Tibial artery (tissue), 4 donors: ENCODE measurements around the gene HPGD.

Experiments used
- DNase-seq, 2 donors: peaks; one replicate each; pipeline ENCODE4 v3.0.0-alpha.2; 2019
- H3K27ac ChIP-seq, 2 donors: fragments of 200-600 bp; sonication (generic) in 1 of 2; 1 replicate in 1 of 2; 2 replicates in 1 of 2; pipeline ENCODE4 v1.5.1; 2018 to 2019; ENCODE audit warnings: mild to moderate bottlenecking in 1 of 2
- H3K27me3 ChIP-seq, 2 donors: fragments of 200-600 bp; sonication (generic) in 1 of 2; one replicate each; pipeline versions ENCODE4 v1.5.1 to v1.6.0; 2016 to 2019
- H3K36me3 ChIP-seq, 3 donors: fragments of 200-600 bp; sonication (generic) in 2 of 3; one replicate each; pipeline ENCODE4 v1.5.1; 2016 to 2019; ENCODE audit warnings: mild to moderate bottlenecking in 2 of 3
- H3K4me1 ChIP-seq, 4 donors: fragments of 200-600 bp; sonication (generic) in 2 of 4; 1 replicate in 3 of 4; 2 replicates in 1 of 4; pipeline ENCODE4 v1.5.1; 2016 to 2019
- H3K4me3 ChIP-seq, 2 donors: fragments of 200-600 bp; sonication (generic) in 1 of 2; 1 replicate in 1 of 2; 2 replicates in 1 of 2; pipeline ENCODE4 v1.5.1; 2018 to 2019; ENCODE audit warnings: mild to moderate bottlenecking in 2 of 2
- H3K9me3 ChIP-seq, 3 donors: fragments of 200-600 bp; sonication (generic) in 1 of 3; one replicate each; pipeline ENCODE4 v1.5.1; 2016 to 2019
- intact Hi-C: fragments of 100-400 bp; cut with DNase I; formaldehyde crosslinking; loops from one replicate; pipeline ENCODE4 v1.15.0; 2023; ENCODE audit warnings: low total_unique reads
- TF ChIP-seq, protein P1 (sequence below), 2 experiments: fragments of 200-600 bp in 1 of 2; fragments of 450-650 bp in 1 of 2; IDR thresholded peaks; one replicate each; pipeline ENCODE4 v1.5.1; 2017 to 2019; ENCODE audit warnings: antibody characterized with exemption in 2 of 2, mild to moderate bottlenecking in 1 of 2, moderate library complexity in 1 of 2

The HPGD gene

DNA sequence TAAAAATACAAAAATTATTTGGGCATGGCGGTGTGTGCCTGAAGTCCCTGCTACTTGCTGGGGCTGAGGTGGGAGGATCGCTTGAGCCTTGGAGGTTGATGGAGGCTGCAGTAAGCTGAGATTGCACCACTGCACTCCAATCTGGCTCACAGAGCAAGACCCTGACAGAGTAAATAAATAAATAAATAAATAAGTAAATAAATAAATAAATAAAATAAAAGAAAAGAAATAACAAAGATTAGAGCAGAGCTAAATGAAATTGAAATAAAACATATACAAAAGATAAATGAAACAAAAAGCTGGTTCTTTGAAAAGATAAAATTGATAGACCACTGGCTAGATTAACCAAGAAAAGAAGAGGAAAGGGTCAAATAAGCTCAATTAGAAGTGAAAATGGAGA lies 43.1 kb downstream of the HPGD start:
- Histone ChIP-seq H3K27ac (no peak overlapping the region), H3K36me3 (no peaks in the 10 kb centered on the region), H3K4me3 (no peak overlapping the region), H3K4me1 (no peaks in the 10 kb centered on the region), H3K9me3 (no peaks in the 10 kb centered on the region), H3K27me3 (no peaks in the 10 kb centered on the region)
- TF ChIP-seq, protein P1, sequence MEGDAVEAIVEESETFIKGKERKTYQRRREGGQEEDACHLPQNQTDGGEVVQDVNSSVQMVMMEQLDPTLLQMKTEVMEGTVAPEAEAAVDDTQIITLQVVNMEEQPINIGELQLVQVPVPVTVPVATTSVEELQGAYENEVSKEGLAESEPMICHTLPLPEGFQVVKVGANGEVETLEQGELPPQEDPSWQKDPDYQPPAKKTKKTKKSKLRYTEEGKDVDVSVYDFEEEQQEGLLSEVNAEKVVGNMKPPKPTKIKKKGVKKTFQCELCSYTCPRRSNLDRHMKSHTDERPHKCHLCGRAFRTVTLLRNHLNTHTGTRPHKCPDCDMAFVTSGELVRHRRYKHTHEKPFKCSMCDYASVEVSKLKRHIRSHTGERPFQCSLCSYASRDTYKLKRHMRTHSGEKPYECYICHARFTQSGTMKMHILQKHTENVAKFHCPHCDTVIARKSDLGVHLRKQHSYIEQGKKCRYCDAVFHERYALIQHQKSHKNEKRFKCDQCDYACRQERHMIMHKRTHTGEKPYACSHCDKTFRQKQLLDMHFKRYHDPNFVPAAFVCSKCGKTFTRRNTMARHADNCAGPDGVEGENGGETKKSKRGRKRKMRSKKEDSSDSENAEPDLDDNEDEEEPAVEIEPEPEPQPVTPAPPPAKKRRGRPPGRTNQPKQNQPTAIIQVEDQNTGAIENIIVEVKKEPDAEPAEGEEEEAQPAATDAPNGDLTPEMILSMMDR (IDR thresholded peaks at IDR 0.05), result no peak
- intact Hi-C loops, result no loop called here
- DNase-seq, result no peak

GRCh38 chr4:174475528-174475927 lies 46.8 kb downstream of the HPGD start:
- Histone ChIP-seq H3K36me3 (no peaks in the 10 kb centered on the region), H3K9me3 (no peaks in the 10 kb centered on the region), H3K4me1 (no peaks in the 10 kb centered on the region), H3K27ac (no peak overlapping the region), H3K27me3 (no peaks in the 10 kb centered on the region), H3K4me3 (no peak overlapping the region)
- DNase-seq, result no peak
- TF ChIP-seq, protein P1 (IDR thresholded peaks at IDR 0.05), result no peak
- intact Hi-C loops, result no loop called here

DNA sequence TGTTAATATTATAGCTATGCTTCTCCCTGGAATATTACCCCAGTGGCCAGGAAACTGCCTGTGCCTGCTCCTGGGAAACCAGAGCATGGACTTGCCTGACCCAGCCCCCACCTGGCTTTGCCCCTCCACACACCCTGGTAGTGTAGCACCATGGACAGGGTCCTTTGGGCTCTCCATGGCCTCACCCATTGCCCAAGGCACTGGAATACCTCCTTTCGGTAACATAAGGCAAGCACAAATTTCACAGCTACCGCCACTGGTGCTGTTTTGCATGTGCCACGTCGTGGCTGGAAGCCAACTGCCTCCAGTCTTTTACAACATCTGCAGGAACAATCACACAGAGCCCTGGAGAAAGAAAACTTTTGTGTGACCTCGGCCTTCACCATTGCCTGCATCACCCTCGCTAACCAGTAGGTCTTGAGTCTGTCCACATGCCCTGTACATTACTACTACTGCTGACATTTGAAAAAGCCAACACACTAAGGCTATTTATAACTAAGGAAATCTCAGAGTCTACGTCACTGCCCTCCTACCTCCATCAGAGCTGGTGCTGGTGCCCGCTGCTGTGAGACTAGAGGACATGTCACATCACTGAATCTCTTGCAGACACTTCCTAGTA lies 47.7 kb downstream of the HPGD start:
- Histone ChIP-seq H3K4me3 (no peak overlapping the region), H3K27me3 (no peaks in the 10 kb centered on the region), H3K27ac (no peak overlapping the region), H3K4me1 (no peaks in the 10 kb centered on the region), H3K36me3 (no peaks in the 10 kb centered on the region), H3K9me3 (no peaks in the 10 kb centered on the region)
- DNase-seq, result no peak
- TF ChIP-seq, protein P1 (IDR thresholded peaks at IDR 0.05), result no peak
- intact Hi-C loops, result no loop called here

GRCh38 chr4:174467107-174467506 lies 55.2 kb downstream of the HPGD start:
- TF ChIP-seq, protein P1 (IDR thresholded peaks at IDR 0.05), result no peak
- H3K4me1 ChIP-seq, result no peaks in the 10 kb centered on the region
- no peak overlapping the region for H3K4me3 ChIP-seq
- H3K36me3 ChIP-seq, result no peaks in the 10 kb centered on the region
- no peak for DNase-seq
- H3K27ac ChIP-seq, result no peak overlapping the region
- intact Hi-C loops, result no loop called here
- no peaks in the 10 kb centered on the region for H3K9me3 ChIP-seq
- no peaks in the 10 kb centered on the region for H3K27me3 ChIP-seq

- H3K4me1 ChIP-seq, result peaks cover 0 to 10% (median 0%) of the 10 kb centered on the region in 4 donors
- no peaks in the 10 kb centered on the region for H3K27me3 ChIP-seq
- no peak overlapping the region for H3K27ac ChIP-seq
- no peak overlapping the region for H3K4me3 ChIP-seq
- H3K36me3 ChIP-seq, result no peaks in the 10 kb centered on the region
- intact Hi-C loops, result no loop called here
- no peak for DNase-seq
- H3K9me3 ChIP-seq, result no peaks in the 10 kb centered on the region
- TF ChIP-seq, protein P1 (IDR thresholded peaks at IDR 0.05), result no peak
Observed at GRCh38 chr4:174464949-174465348, 57.3 kb downstream of the HPGD start.
